Measurements from ENCODE around the gene ICA1L.

ICA1L gene

GRCh38 chr2:202752071-202752470 lies 119.5 kb downstream of the ICA1L start:
- FAIRE-seq (no peak), DNase-seq (ENCODE audit: insufficient read length, low spot score) (no peak)
- no peak for TF ChIP-seq TAF1 (IDR thresholded peaks at IDR 0.05; ENCODE audit: low read depth, low read length)
- TF ChIP-seq SPI1 (IDR thresholded peaks at IDR 0.05; ENCODE audit: low read depth, low read length), result no peak
- no peak for TF ChIP-seq POLR2A (IDR thresholded peaks at IDR 0.05; ENCODE audit: low read depth, low read length)
- no peak for TF ChIP-seq POLR2AphosphoS5 (IDR thresholded peaks at IDR 0.05; ENCODE audit: low read depth, low read length)
- TF ChIP-seq PAX5 (IDR thresholded peaks at IDR 0.05; ENCODE audit: insufficient read depth, low read length, severe bottlenecking), result no peak
- no peak for TF ChIP-seq POU2F2 (IDR thresholded peaks at IDR 0.05; ENCODE audit: low read depth, low read length)

DNA sequence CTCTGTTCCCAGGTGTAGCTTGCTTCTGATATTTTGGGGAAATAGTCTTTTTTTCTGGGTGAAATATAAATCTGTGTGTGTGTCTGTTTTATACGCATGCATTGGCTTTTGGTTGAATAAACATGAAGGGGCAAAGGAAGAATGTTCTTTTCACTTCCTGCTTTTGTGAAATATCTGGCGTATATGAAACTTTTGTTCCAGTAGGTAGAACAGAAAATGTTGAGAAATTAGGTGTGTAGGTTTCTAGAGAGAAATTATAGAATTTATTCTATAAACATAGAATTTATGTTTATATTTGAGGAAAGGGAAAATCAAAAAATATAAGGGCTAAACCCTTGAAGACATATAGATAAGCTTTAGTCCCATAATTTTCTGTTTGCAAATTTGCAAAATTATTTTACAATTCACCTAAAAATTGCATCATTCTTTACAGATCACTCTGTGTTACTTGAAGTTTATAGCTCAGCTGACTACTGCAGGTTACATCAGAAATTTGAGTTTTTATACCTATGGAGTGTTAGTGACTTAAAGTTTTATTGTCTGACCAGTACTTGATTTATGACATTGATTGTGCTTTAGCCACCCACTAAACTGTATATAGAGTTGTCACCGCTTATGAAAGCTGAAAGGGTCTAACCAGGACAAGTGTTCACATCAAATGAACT lies 120.7 kb downstream of the ICA1L start:
- TF ChIP-seq SPI1 (IDR thresholded peaks at IDR 0.05; ENCODE audit: low read depth, low read length), result peak; percentile 90
- TF ChIP-seq PAX5 (IDR thresholded peaks at IDR 0.05; ENCODE audit: insufficient read depth, low read length, severe bottlenecking), result no peak
- TF ChIP-seq POU2F2 (IDR thresholded peaks at IDR 0.05; ENCODE audit: low read depth, low read length), result no peak
- TF ChIP-seq POLR2A (IDR thresholded peaks at IDR 0.05; ENCODE audit: low read depth, low read length), result no peak
- no peak for TF ChIP-seq POLR2AphosphoS5 (IDR thresholded peaks at IDR 0.05; ENCODE audit: low read depth, low read length)
- FAIRE-seq, result peak; percentile 85
- DNase-seq (ENCODE audit: insufficient read length, low spot score), result no peak

DNA sequence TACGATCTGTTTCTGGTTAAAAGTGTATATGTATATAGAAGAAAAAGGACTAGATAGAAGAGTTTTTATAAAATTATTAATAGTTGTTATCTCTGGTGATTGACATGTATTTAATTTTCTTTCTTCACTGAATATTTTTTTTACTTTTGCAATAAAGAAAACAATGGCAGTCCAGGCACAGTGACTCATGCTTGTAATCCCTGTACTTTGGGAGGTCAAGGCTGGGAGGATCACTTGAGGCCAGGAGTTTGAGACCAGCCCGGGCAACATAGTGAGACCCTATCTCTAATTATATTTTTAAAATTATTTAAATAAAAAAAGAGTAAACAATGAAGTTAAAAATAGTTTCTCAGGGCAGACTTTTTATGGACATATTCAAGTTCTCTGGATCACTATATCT lies 122.1 kb downstream of the ICA1L start:
- TF ChIP-seq TAF1 (IDR thresholded peaks at IDR 0.05; ENCODE audit: low read depth, low read length) (no peak), PAX5 (IDR thresholded peaks at IDR 0.05; ENCODE audit: insufficient read depth, low read length, severe bottlenecking) (no peak), POLR2AphosphoS5 (IDR thresholded peaks at IDR 0.05; ENCODE audit: low read depth, low read length) (no peak), SPI1 (IDR thresholded peaks at IDR 0.05; ENCODE audit: low read depth, low read length) (no peak), POU2F2 (IDR thresholded peaks at IDR 0.05; ENCODE audit: low read depth, low read length) (no peak), POLR2A (IDR thresholded peaks at IDR 0.05; ENCODE audit: low read depth, low read length) (no peak)
- no peak for FAIRE-seq
- no peak for DNase-seq (ENCODE audit: insufficient read length, low spot score)

DNA sequence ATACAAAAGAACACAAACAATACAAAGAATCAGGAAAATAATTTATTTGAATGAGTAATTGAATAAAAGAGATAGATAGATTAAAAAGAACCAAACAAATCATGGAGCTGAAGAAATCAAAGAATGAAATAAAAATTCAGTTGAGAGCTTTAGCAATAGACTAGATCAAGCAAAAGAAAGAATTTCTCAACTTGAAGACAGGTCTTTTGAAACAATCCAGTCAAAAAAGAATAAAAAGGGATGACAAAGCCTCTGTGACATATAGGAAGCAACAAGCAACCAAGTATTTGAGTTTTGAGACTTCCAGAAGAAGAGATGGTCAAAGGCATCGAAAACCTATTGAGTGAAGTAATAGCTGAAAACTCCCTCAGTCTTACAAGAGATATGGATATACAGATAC lies 128.0 kb downstream of the ICA1L start:
- TF ChIP-seq PAX5 (IDR thresholded peaks at IDR 0.05; ENCODE audit: insufficient read depth, low read length, severe bottlenecking) (no peak), TAF1 (IDR thresholded peaks at IDR 0.05; ENCODE audit: low read depth, low read length) (no peak), SPI1 (IDR thresholded peaks at IDR 0.05; ENCODE audit: low read depth, low read length) (no peak), POU2F2 (IDR thresholded peaks at IDR 0.05; ENCODE audit: low read depth, low read length) (no peak), POLR2A (IDR thresholded peaks at IDR 0.05; ENCODE audit: low read depth, low read length) (no peak), POLR2AphosphoS5 (IDR thresholded peaks at IDR 0.05; ENCODE audit: low read depth, low read length) (no peak)
- no peak for FAIRE-seq
- no peak for DNase-seq (ENCODE audit: insufficient read length, low spot score)

DNA sequence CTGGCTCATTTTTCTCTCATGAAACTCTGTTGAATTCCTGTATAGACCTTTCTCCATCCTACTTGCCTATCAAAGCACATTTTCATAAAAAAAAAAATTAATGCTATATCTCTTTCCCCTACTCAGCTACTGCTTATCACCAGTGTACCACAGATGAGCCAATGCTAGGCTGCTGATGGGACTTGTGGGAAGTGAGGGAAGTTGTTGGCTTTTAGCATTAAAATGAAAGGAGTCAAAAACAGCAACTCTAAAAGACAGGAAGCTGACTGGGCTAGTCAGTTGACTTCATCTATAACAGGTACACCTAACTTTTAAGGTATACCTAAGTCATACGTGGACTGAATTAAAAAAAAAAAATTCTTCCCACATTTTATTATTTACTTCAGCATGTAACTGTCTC lies 134.7 kb downstream of the ICA1L start:
- FAIRE-seq (no peak), DNase-seq (ENCODE audit: insufficient read length, low spot score) (no peak)
- TF ChIP-seq POU2F2 (IDR thresholded peaks at IDR 0.05; ENCODE audit: low read depth, low read length) (no peak), POLR2AphosphoS5 (IDR thresholded peaks at IDR 0.05; ENCODE audit: low read depth, low read length) (no peak), TAF1 (IDR thresholded peaks at IDR 0.05; ENCODE audit: low read depth, low read length) (no peak), PAX5 (IDR thresholded peaks at IDR 0.05; ENCODE audit: insufficient read depth, low read length, severe bottlenecking) (no peak), SPI1 (IDR thresholded peaks at IDR 0.05; ENCODE audit: low read depth, low read length) (no peak), POLR2A (IDR thresholded peaks at IDR 0.05; ENCODE audit: low read depth, low read length) (no peak)

- peak; percentile 54 for FAIRE-seq
- TF ChIP-seq TAF1 (IDR thresholded peaks at IDR 0.05; ENCODE audit: low read depth, low read length) (no peak), POLR2A (IDR thresholded peaks at IDR 0.05; ENCODE audit: low read depth, low read length) (no peak), PAX5 (IDR thresholded peaks at IDR 0.05; ENCODE audit: insufficient read depth, low read length, severe bottlenecking) (no peak), SPI1 (IDR thresholded peaks at IDR 0.05; ENCODE audit: low read depth, low read length) (no peak), POU2F2 (IDR thresholded peaks at IDR 0.05; ENCODE audit: low read depth, low read length) (no peak), POLR2AphosphoS5 (IDR thresholded peaks at IDR 0.05; ENCODE audit: low read depth, low read length) (no peak)
Observed at GRCh38 chr2:202726070-202726469, 145.5 kb downstream of the ICA1L start.

GRCh38 chr2:202723746-202724145 lies 147.8 kb downstream of the ICA1L start:
- TF ChIP-seq TAF1 (IDR thresholded peaks at IDR 0.05; ENCODE audit: low read depth, low read length) (no peak), POLR2A (IDR thresholded peaks at IDR 0.05; ENCODE audit: low read depth, low read length) (no peak), PAX5 (IDR thresholded peaks at IDR 0.05; ENCODE audit: insufficient read depth, low read length, severe bottlenecking) (no peak), POLR2AphosphoS5 (IDR thresholded peaks at IDR 0.05; ENCODE audit: low read depth, low read length) (no peak), SPI1 (IDR thresholded peaks at IDR 0.05; ENCODE audit: low read depth, low read length) (no peak), POU2F2 (IDR thresholded peaks at IDR 0.05; ENCODE audit: low read depth, low read length) (no peak)
- FAIRE-seq, result no peak

More at GRCh38 chr2:202726070-202726469, 145.5 kb downstream of the ICA1L start:
- no peak for DNase-seq (ENCODE audit: insufficient read length, low spot score)

More at GRCh38 chr2:202723746-202724145, 147.8 kb downstream of the ICA1L start:
- no peak for DNase-seq (ENCODE audit: insufficient read length, low spot score)

Data from GM12891 (cell line).